Measurements from ENCODE around the gene LNPK.

DNA sequence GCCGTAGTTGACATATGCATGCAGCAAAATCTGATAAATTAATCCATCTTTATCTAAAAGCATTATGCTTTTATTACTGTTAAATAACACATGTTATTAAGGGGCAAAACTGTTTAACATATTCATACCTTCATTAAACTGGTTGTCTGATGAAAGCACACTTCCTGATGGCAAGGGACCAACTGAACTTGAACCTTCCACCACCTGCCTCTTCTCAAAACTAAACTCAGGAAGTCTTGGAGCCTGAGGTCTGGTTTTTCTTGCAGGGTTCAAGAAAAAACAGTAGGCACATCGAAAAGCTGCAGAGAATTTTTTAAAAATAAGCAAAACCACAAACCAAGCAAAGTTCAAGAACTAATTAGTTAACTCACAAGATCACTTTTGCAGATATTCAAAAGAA, 64.9 kb downstream of the LNPK start:
- TF ChIP-seq, protein P1, sequence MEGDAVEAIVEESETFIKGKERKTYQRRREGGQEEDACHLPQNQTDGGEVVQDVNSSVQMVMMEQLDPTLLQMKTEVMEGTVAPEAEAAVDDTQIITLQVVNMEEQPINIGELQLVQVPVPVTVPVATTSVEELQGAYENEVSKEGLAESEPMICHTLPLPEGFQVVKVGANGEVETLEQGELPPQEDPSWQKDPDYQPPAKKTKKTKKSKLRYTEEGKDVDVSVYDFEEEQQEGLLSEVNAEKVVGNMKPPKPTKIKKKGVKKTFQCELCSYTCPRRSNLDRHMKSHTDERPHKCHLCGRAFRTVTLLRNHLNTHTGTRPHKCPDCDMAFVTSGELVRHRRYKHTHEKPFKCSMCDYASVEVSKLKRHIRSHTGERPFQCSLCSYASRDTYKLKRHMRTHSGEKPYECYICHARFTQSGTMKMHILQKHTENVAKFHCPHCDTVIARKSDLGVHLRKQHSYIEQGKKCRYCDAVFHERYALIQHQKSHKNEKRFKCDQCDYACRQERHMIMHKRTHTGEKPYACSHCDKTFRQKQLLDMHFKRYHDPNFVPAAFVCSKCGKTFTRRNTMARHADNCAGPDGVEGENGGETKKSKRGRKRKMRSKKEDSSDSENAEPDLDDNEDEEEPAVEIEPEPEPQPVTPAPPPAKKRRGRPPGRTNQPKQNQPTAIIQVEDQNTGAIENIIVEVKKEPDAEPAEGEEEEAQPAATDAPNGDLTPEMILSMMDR (IDR thresholded peaks at IDR 0.05; ENCODE audit: poor library complexity), result no peak
- no peak for TF ChIP-seq EZH2 (IDR thresholded peaks at IDR 0.05; ENCODE audit: borderline replicate concordance)

Measured in hepatocyte (in vitro differentiated cells).